ENCODE data around the gene RPS5.
A peak's percentile ranks its signal among the peaks of the same experiment; 100 is the strongest.

The RPS5 gene

DNA sequence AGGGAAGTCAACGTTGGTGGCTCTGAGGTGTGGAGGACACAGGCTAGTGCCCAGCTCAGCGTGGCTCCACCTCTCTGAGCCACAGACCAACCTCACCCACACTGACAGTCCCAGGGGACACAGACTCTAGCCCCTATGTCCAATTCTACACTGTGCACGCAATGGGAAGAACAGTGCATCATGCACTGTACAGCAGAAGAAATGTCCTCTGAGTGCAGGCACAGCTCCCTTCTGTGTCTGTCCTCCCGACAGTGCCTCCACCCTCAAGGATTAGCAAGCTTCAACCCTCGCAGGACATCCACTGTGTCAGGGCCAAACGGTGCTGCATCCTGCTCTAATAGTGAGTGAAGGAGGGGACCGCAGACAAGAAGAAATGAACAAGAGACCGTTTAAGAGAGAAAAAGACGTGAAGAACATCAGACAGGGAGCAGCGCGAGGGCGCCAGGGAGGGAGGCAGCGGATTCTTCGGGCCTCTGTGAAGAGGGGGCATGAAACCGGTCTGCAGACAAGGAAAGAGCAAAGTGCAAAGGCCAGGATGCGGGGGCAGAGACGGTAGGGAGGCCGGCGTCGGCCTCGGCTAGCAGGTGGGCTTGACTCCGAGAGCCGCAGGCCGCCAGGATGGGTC lies 6.9 kb upstream of the RPS5 start:
- Histone ChIP-seq H3K27me3 (ENCODE audit: insufficient read depth, low read length) (no peaks in the 10 kb centered on the region), H3K9ac (ENCODE audit: low read depth, low read length) (peak overlapping the region; percentile 88), H3K9me3 (ENCODE audit: insufficient read depth, low read depth, low read length) (no peaks in the 10 kb centered on the region), H3K4me1 (ENCODE audit: insufficient read depth, low read length) (no peaks in the 10 kb centered on the region; the same call in none of the 2 replicates), H3K4me3 (ENCODE audit: low read length) (peak overlapping the region; percentile 91), H3K27ac (ENCODE audit: low read depth, low read length) (peak overlapping the region; percentile 86), H3K36me3 (ENCODE audit: insufficient read depth, low read length) (no peaks in the 10 kb centered on the region)
- WGBS: 11% methylated on average over 24 of the region's 24 CpGs

DNA sequence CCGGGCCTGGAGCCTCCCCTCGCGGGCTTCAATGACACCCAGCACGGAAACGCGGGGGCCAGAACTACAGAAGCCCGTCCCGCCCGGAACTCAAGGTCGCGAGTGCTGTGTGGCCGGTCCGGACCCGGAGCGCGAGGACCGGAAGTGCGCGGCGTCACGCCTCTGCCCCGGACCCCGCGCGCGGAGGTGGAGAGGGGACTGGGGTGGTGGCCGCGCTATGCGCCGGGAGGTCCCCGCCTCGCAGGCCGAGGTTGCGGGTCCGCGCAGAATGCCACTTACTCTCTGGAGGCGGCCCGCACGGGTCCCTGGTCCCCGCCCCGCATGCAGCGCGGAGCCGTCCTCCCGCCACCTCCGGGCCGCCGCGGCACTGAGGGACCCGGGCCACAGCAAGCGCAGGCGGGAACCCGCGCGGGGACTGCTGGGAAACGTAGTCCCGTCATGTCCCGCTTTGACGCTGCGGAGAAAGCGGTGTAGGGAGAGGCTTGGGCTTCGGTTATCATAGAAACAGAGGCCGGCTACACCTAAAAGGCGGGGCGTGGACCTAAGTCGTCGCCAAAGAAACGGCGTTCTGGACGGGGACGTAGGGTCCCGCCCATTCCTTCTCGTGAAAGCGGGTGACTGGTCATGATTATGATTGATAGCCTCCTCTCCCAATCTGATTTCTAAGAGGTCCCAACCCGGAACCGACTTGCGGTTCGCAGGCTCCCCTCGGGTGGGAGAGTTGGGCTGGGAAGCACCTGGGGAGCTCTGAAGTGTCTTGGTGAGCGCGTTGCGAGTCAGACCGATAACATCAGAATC lies 6.2 kb upstream of the RPS5 start, which contains the start of gene ZNF837:
TSS of gene ZNF837 (minus strand) at position 369 of the 798 bp plus-strand sequence. CDS start 11,698 bp downstream, outside the sequence.
- Histone ChIP-seq H3K4me3 (ENCODE audit: low read length) (peak within 1 kb of the TSS; percentile 91), H3K9ac (ENCODE audit: low read depth, low read length) (peak within 1 kb of the TSS; percentile 88), H3K36me3 (ENCODE audit: insufficient read depth, low read length) (no peaks in the 10 kb centered on the region), H3K4me1 (ENCODE audit: insufficient read depth, low read length) (peaks cover 7% of the 10 kb centered on the region), H3K27ac (ENCODE audit: low read depth, low read length) (peak within 1 kb of the TSS; percentile 86), H3K27me3 (ENCODE audit: insufficient read depth, low read length) (no peaks in the 10 kb centered on the region), H3K9me3 (ENCODE audit: insufficient read depth, low read depth, low read length) (no peaks in the 10 kb centered on the region)
- under 1% methylated on average over 83 of the region's 83 CpGs for WGBS

DNA sequence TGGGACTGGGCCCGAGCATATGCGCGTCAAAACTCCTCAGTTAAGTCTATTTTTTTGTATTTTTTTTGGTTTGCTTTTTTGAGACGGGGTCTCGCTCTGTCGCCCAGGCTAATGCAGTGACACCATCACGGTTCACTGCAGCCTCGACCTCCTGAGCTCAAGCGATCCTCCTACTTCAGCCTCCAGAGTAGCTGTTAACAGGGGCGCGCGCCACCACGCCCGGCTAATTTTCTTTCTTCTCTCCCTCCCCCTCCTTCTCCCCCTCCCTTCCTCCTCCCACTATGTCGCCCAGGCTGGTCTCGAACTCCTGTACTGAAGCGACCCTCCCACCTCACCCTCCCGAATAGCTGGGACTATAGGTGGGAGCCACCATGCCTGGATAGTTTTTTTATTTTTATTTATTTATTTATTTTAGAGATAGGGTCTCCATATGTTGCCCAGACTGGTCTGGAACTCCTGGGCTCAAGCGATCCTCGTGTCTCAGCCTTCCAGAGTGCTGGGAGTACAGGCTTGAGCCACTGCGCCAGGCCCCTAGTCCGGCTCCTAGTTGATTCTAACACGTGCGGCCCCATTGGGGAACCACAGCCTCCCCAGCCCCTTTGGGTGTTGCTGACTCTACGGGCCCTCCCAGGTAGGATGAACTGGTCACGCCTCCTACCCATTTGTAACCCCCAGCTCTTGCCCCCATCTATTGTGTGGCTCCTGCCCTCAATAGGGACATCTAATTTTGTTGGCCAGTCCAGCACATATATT lies 5.4 kb upstream of the RPS5 start:
- no peak overlapping the region for H3K27ac ChIP-seq (ENCODE audit: low read depth, low read length)
- peak overlapping the region; percentile 91 for H3K4me3 ChIP-seq (ENCODE audit: low read length)
- WGBS: 44% methylated on average over 26 of the region's 26 CpGs
- H3K9ac ChIP-seq (ENCODE audit: low read depth, low read length): 0 out of 2 replicates have a peak overlapping the region, but pooled peaks have one; percentile 7
- no peaks in the 10 kb centered on the region for H3K27me3 ChIP-seq (ENCODE audit: insufficient read depth, low read length)
- no peaks in the 10 kb centered on the region for H3K36me3 ChIP-seq (ENCODE audit: insufficient read depth, low read length)
- no peaks in the 10 kb centered on the region for H3K9me3 ChIP-seq (ENCODE audit: insufficient read depth, low read depth, low read length)
- peaks cover 9% of the 10 kb centered on the region for H3K4me1 ChIP-seq (ENCODE audit: insufficient read depth, low read length)

DNA sequence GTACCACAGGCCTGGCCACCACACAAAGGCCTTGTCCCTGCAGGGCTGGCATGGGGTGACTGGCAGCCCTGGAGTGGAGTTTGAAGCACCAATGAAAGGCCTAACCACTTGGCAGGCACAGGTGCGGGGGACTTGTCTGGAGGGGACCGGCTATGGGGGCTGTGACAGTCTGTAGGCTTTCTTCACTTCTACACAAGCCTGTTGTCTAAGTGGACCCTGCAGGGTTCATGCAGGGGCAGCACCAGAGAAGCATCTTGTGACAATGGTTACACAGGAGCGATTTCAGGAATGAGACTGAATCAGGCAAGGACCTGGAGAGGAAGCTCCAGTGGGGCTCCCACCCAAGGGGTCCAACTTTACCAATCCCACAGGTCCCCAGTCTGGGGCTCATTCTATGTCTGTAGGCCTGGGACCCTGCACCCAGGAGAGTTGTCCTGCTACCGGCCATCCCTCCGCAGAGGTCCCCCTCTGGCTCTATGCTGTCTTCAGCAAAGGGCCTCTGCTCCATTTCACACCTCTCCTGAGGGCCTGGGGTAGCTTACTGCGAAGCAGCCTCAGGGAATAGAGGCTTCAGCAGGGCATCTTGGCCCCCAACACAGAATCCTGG lies 4.0 kb upstream of the RPS5 start:
- H3K9ac ChIP-seq (ENCODE audit: low read depth, low read length): no peak overlapping the region
- H3K9me3 ChIP-seq (ENCODE audit: insufficient read depth, low read depth, low read length): no peaks in the 10 kb centered on the region
- H3K27ac ChIP-seq (ENCODE audit: low read depth, low read length): no peak overlapping the region
- peaks cover 12% of the 10 kb centered on the region for H3K4me1 ChIP-seq (ENCODE audit: insufficient read depth, low read length)
- no peaks in the 10 kb centered on the region for H3K27me3 ChIP-seq (ENCODE audit: insufficient read depth, low read length)
- peaks cover 2% of the 10 kb centered on the region for H3K36me3 ChIP-seq (ENCODE audit: insufficient read depth, low read length)
- 87% methylated on average over 6 of the region's 6 CpGs for WGBS
- no peak overlapping the region for H3K4me3 ChIP-seq (ENCODE audit: low read length)

DNA sequence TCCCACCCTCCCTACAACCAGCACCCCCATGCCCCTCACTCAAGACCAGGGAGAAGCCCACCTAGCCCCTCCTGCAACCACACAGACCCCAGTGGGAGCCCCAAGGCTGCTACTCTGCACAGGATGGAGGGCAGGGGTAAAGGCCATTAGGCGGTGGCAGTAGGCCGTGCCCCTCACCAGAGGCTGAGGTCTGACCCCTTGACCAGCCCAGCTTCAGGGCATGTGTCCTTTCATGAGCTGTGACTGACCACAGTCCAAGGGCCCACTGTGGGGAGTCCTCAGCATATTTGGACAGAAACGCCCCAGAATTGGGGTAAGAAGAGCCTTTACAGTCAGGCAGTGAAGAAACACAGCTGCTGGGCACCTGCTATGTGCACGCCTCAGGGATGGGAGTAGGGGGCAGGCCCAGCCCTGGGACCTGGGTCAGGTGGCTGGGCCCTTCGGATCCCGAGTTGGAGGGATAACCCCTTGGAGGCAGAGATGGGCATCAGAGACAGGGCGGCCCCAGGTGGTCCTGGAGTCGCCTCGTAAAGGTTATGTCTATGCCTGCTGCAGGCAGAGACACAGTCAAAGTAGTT lies 1.7 kb upstream of the RPS5 start:
- H3K27ac ChIP-seq (ENCODE audit: low read depth, low read length): peak overlapping the region; percentile 100
- peak overlapping the region; percentile 99 for H3K9ac ChIP-seq (ENCODE audit: low read depth, low read length)
- peak overlapping the region; percentile 80 for H3K4me3 ChIP-seq (ENCODE audit: low read length)
- no peaks in the 10 kb centered on the region for H3K27me3 ChIP-seq (ENCODE audit: insufficient read depth, low read length)
- H3K36me3 ChIP-seq (ENCODE audit: insufficient read depth, low read length): peaks cover 21% of the 10 kb centered on the region
- WGBS: 88% methylated on average over 9 of the region's 9 CpGs
- no peaks in the 10 kb centered on the region for H3K9me3 ChIP-seq (ENCODE audit: insufficient read depth, low read depth, low read length)
- peaks cover 15% of the 10 kb centered on the region for H3K4me1 ChIP-seq (ENCODE audit: insufficient read depth, low read length)

DNA sequence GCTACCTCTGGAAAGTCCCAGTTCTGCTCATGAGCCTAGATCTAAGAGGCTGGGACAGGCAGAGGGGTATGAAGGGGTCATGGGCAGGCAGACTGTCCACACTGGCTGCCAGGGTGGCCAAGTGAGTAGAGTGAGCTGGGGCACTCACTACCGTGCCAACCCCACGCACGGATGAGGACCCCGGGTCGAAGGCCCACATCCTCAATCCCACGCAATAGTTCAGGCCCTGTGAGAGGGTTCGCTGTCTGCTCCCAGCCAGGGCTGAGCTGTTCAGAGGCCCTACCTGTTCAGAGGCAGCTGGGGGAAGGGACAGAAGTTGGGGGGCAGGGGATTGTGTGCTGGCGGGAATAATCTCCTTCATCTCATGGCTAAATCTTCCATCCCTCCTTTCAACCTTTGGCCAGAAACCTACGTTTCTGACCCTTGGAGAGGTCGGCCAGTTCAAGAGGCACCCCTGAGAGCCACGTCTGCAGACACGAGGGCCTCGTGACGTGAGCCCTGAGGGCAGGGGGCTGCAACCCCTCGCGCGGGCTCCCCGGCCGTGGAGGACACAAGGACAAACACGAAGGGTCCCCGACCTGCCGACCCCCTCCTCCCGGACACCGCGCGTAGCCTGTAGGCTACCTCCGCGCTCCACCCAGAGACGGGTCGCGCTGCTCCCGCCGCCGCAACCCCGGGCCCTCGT lies 1.0 kb upstream of the RPS5 start:
- Histone ChIP-seq H3K4me1 (ENCODE audit: insufficient read depth, low read length) (peaks cover 15% of the 10 kb centered on the region), H3K36me3 (ENCODE audit: insufficient read depth, low read length) (peaks cover 27% of the 10 kb centered on the region), H3K27me3 (ENCODE audit: insufficient read depth, low read length) (no peaks in the 10 kb centered on the region), H3K4me3 (ENCODE audit: low read length) (peak overlapping the region; percentile 80), H3K9ac (ENCODE audit: low read depth, low read length) (peak overlapping the region; percentile 99), H3K9me3 (ENCODE audit: insufficient read depth, low read depth, low read length) (no peaks in the 10 kb centered on the region), H3K27ac (ENCODE audit: low read depth, low read length) (peak overlapping the region; percentile 100)
- WGBS: 14% methylated on average over 35 of the region's 36 CpGs

DNA sequence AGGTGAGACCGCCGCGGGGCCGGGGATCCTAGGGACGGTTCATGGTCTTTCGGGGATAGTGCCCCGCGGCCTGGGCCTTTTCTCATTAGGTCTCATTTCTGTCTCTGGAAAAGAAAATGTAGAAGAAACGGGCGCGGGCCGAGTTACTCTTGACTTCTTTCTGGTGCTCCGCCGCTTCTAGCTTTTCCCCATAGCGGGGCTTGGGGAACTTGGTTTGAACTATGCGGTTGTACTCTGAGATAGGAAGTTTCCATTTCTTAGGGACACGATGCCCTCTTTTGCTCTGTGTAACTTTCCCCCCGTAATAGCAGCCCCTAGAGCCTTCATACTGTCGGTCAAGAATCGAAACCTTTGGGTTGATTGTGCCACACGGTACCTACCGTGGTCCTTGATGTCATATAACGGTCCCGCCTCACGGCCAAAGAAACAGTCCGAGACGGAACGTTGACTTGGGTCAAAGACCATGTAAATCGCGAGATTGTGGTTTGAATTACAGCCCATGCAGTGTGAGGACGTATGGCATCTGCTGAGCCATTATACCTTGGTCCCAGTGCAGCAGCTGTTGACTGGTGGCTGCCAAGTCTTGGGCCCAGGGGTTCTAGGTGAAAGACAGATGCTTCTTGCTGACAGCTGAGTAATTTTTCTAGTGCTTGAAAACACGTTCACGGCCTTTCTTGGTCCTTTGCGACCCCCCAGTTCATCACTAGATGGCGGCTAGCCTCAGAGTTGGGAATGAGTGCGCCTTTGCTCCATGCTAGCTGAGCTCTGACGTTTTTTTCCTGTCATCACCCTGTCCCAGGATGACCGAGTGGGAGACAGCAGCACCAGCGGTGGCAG lies 487 bp downstream of the RPS5 start:
- no peaks in the 10 kb centered on the region for H3K27me3 ChIP-seq (ENCODE audit: insufficient read depth, low read length)
- peak overlapping the region; percentile 92 for H3K9ac ChIP-seq (ENCODE audit: low read depth, low read length)
- H3K9me3 ChIP-seq (ENCODE audit: insufficient read depth, low read depth, low read length): no peaks in the 10 kb centered on the region
- H3K27ac ChIP-seq (ENCODE audit: low read depth, low read length): peak overlapping the region; percentile 66
- peaks cover 15% of the 10 kb centered on the region for H3K4me1 ChIP-seq (ENCODE audit: insufficient read depth, low read length)
- H3K36me3 ChIP-seq (ENCODE audit: insufficient read depth, low read length): peaks cover 42% of the 10 kb centered on the region
- H3K4me3 ChIP-seq (ENCODE audit: low read length): peak overlapping the region; percentile 80
- 9% methylated on average over 39 of the region's 39 CpGs for WGBS

DNA sequence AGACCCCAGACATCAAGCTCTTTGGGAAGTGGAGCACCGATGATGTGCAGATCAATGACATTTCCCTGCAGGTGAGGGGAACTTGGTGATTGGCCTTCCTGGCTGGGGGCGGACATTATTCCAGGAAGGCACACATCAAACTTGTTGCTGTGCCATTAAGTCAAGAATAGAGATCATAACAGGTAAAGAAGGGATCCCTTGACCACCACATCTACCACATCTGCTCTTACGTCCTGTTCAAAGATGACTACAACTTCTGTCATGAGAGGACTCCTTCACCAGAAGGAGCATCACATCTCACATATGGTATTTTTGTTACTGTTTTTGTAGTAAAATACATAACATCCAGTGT lies 1.1 kb downstream of the RPS5 start:
- 92% methylated on average over 2 of the region's 3 CpGs for WGBS
- peaks cover 15% of the 10 kb centered on the region for H3K4me1 ChIP-seq (ENCODE audit: insufficient read depth, low read length)
- H3K9me3 ChIP-seq (ENCODE audit: insufficient read depth, low read depth, low read length): no peaks in the 10 kb centered on the region
- no peak overlapping the region for H3K27ac ChIP-seq (ENCODE audit: low read depth, low read length)
- no peaks in the 10 kb centered on the region for H3K27me3 ChIP-seq (ENCODE audit: insufficient read depth, low read length)
- H3K36me3 ChIP-seq (ENCODE audit: insufficient read depth, low read length): peaks cover 48% of the 10 kb centered on the region
- H3K9ac ChIP-seq (ENCODE audit: low read depth, low read length): peak overlapping the region; percentile 92; the same call in 1 of the 2 replicates
- peak overlapping the region; percentile 80 for H3K4me3 ChIP-seq (ENCODE audit: low read length)

DNA sequence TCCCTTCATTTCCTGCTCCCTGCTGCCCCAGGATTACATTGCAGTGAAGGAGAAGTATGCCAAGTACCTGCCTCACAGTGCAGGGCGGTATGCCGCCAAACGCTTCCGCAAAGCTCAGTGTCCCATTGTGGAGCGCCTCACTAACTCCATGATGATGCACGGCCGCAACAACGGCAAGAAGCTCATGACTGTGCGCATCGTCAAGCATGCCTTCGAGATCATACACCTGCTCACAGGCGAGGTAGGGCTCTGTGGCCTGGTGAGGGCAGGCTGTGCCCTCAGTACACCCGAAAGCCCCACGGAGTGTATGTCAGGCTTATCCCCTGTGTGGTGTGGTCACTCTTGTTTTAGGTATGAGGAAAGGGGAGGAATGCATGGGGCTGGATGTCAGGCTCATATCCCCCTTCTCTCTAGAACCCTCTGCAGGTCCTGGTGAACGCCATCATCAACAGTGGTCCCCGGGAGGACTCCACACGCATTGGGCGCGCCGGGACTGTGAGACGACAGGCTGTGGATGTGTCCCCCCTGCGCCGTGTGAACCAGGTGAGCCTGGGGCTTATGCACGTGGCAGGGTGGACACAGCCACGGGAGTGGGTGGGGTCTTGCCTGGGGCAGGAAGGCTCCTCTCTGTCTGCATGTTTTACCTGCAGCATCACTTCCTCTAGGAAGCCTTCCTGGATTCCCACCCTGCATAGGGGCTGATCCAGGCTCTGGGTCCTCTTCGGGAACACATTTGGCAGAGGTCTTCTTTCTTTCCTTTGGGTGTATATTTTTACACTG lies 6.1 kb downstream of the RPS5 start:
- Histone ChIP-seq H3K9ac (ENCODE audit: low read depth, low read length) (no peak overlapping the region), H3K4me1 (ENCODE audit: insufficient read depth, low read length) (peaks cover 2% of the 10 kb centered on the region; the same call in 1 of the 2 replicates), H3K4me3 (ENCODE audit: low read length) (no peak overlapping the region), H3K27me3 (ENCODE audit: insufficient read depth, low read length) (peaks cover 15% of the 10 kb centered on the region), H3K36me3 (ENCODE audit: insufficient read depth, low read length) (peaks cover 65% of the 10 kb centered on the region), H3K9me3 (ENCODE audit: insufficient read depth, low read depth, low read length) (no peaks in the 10 kb centered on the region), H3K27ac (ENCODE audit: low read depth, low read length) (no peak overlapping the region)
- WGBS: 95% methylated on average over 26 of the region's 26 CpGs

All from HUES64 (cell line).